Upper lobe of left lung (tissue), 4 donors: ENCODE results near the gene GRID2IP.

Experiments
- POLR2A ChIP-seq, 4 donors: fragments of 450-650 bp; IDR thresholded peaks; one replicate each; pipeline ENCODE4 v1.5.1; 2016 to 2017; ENCODE audit warnings: antibody characterized with exemption in 4 of 4, mild to moderate bottlenecking in 2 of 4
- POLR2AphosphoS5 ChIP-seq, 2 donors: sonication (generic); formaldehyde crosslinking; IDR thresholded peaks; one replicate each; pipeline ENCODE4 v1.5.1; 2017; ENCODE audit warnings: antibody characterized with exemption in 2 of 2
- TF ChIP-seq, protein P1 (sequence below), 6 experiments: fragments of 450-650 bp in 4 of 6; fragments of 200-600 bp in 2 of 6; sonication (generic) in 2 of 6; IDR thresholded peaks; one replicate each; pipeline ENCODE4 v1.5.1; 2016 to 2019; ENCODE audit warnings: antibody characterized with exemption in 6 of 6

DNA sequence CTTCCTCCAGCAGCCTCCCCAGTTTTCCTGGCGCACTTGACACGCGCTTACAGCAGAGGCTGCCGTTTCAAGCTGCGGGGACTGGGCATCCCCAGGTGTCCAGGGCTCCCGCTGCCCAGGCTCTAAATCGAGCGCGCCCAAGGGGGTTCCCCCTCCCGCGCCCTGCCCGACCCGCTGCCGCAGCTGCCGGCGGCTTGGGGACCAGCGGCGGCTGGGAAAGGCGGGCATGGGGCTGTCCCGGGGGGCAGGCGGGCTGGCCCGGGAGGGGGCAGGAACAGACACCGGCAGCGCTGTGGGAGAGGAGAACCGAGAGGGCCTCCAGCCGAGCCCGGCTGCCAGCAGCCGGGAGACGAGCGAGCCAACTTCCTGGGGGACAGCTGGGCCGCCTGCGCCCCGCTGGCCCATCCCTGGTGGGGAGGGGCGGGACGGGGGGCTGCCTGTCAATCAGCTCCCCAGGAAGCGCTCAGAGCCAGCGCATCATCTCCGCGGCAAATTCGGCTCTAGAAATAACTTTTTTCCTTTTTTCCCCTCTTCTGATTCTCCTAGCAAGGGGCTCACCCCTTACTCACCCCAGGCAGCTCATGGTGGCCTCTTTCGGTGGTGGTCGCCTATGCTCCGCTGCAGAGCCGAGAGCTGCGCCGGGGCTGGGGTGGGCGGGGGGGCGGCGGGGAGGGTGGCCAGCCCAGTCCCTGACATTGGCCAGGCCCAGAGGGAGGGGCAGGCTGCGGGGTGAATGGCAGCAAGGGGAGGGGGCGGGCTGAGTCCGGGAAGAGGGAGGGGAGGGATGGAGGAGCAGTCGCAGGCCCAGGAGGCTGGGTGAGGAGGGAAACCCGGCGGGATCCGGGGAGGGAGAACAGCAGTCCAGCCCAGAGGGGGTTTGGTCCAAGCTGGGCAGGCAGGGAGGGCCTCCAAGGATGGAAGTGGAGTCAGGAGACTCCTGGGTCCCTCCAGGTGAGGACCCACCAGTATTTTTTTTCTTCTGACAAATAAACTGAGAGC lies 14.7 kb downstream of the GRID2IP start:
- TF ChIP-seq, protein P1, sequence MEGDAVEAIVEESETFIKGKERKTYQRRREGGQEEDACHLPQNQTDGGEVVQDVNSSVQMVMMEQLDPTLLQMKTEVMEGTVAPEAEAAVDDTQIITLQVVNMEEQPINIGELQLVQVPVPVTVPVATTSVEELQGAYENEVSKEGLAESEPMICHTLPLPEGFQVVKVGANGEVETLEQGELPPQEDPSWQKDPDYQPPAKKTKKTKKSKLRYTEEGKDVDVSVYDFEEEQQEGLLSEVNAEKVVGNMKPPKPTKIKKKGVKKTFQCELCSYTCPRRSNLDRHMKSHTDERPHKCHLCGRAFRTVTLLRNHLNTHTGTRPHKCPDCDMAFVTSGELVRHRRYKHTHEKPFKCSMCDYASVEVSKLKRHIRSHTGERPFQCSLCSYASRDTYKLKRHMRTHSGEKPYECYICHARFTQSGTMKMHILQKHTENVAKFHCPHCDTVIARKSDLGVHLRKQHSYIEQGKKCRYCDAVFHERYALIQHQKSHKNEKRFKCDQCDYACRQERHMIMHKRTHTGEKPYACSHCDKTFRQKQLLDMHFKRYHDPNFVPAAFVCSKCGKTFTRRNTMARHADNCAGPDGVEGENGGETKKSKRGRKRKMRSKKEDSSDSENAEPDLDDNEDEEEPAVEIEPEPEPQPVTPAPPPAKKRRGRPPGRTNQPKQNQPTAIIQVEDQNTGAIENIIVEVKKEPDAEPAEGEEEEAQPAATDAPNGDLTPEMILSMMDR (IDR thresholded peaks at IDR 0.05): no peak
- TF ChIP-seq POLR2A (IDR thresholded peaks at IDR 0.05) (no peak), POLR2AphosphoS5 (IDR thresholded peaks at IDR 0.05) (no peak)
